Measurements from ENCODE around the gene POP4. TPM values are rescaled to one million over a fixed set of nuclear protein-coding genes. Genes with fewer than 3 reads are reported as not detected.

POP4 gene
- total RNA-seq, 4 donors from 2014 or later = 46.3 to 56.5 (median 54.8) TPM

DNA sequence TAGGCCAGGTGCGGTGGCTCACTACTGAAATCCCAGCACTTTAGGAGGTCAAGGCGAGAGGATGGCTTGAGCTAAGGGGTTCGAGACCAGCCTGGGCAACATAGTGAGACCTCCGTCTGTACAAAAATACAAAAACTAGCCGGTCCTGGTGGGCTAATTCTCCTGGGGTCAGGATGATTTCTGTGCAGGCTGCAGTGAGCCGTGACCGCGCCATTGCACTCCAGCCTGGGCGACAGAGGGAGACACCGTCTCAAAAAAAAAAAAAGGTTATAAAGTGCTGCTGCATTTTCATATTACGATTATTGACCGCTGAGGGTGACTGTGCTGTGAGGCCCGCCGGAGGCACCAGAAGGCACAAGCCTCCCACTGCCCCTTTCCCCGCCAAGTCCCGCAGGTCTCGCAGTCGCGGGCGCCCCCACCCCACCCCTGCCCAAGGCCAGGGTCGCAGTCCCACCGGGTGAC is 58.7 kb downstream of the POP4 start:
- 24 to 25% methylated on average over 8 to 11 of the region's 22 CpGs for WGBS, 2 donors
- no peaks in the 10 kb centered on the region for H3K9me3 ChIP-seq
- peak overlapping the region; percentile 60 to 90 (median 84) for H3K4me3 ChIP-seq
- intact Hi-C loops (cut with DNase I) = no loop called here
- DNase-seq = no peak
- no peaks in the 10 kb centered on the region for H3K36me3 ChIP-seq
- TF ChIP-seq, protein P1, sequence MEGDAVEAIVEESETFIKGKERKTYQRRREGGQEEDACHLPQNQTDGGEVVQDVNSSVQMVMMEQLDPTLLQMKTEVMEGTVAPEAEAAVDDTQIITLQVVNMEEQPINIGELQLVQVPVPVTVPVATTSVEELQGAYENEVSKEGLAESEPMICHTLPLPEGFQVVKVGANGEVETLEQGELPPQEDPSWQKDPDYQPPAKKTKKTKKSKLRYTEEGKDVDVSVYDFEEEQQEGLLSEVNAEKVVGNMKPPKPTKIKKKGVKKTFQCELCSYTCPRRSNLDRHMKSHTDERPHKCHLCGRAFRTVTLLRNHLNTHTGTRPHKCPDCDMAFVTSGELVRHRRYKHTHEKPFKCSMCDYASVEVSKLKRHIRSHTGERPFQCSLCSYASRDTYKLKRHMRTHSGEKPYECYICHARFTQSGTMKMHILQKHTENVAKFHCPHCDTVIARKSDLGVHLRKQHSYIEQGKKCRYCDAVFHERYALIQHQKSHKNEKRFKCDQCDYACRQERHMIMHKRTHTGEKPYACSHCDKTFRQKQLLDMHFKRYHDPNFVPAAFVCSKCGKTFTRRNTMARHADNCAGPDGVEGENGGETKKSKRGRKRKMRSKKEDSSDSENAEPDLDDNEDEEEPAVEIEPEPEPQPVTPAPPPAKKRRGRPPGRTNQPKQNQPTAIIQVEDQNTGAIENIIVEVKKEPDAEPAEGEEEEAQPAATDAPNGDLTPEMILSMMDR (IDR thresholded peaks at IDR 0.05) = peak in 2 of 6 experiments; percentile 12 to 36
- TF ChIP-seq POLR2A (IDR thresholded peaks at IDR 0.05) = no peak
- H3K4me1 ChIP-seq = peaks cover 41 to 91% (median 58%) of the 10 kb centered on the region in 3 donors
- no peaks in the 10 kb centered on the region for H3K27me3 ChIP-seq
- peak overlapping the region; percentile 84 to 93 (median 89) for H3K27ac ChIP-seq

GRCh38 chr19:29665215-29665825 is 59.2 kb downstream of the POP4 start, which contains the start of gene PLEKHF1:
TSS of gene PLEKHF1 (plus strand) at chr19:29665461. CDS start at chr19:29673840, 8,379 bp downstream.
- Histone ChIP-seq H3K4me3 (peak within 1 kb of the TSS; percentile 60 to 90 (median 84)), H3K27ac (peak within 1 kb of the TSS; percentile 85 to 93 (median 92)), H3K27me3 (no peaks in the 10 kb centered on the region), H3K36me3 (no peaks in the 10 kb centered on the region), H3K9me3 (no peaks in the 10 kb centered on the region), H3K4me1 (peaks cover 41 to 96% (median 60%) of the 10 kb centered on the region in 3 donors)
- intact Hi-C loops (cut with DNase I) = no loop called here
- 0% methylated on average over 5 of the region's 75 CpGs; no CpG with 5 or more reads in 1 of the 2 donors for WGBS, 2 donors
- peak in 2 of 4 donors; percentile 67 to 89 for TF ChIP-seq POLR2A (IDR thresholded peaks at IDR 0.05)
- TF ChIP-seq, protein P1 (IDR thresholded peaks at IDR 0.05) = no peak
- no peak for DNase-seq

- H3K36me3 ChIP-seq = no peaks in the 10 kb centered on the region
- H3K27me3 ChIP-seq = no peaks in the 10 kb centered on the region
- TF ChIP-seq, protein P1 (IDR thresholded peaks at IDR 0.05) = no peak
- peak in 2 of 4 donors; percentile 38 to 54 for TF ChIP-seq POLR2A (IDR thresholded peaks at IDR 0.05)
- no peaks in the 10 kb centered on the region for H3K9me3 ChIP-seq
- 0% methylated on average over 5 of the region's 30 CpGs; no CpG with 5 or more reads in 1 of the 2 donors for WGBS, 2 donors
- intact Hi-C loops (cut with DNase I) = no loop called here
- DNase-seq = no peak
- H3K4me3 ChIP-seq = peak overlapping the region; percentile 60 to 90 (median 84)
- peaks cover 41 to 100% (median 62%) of the 10 kb centered on the region in 3 donors for H3K4me1 ChIP-seq
- H3K27ac ChIP-seq = peak overlapping the region; percentile 85 to 93 (median 92)
These were observed 59.9 kb downstream of the POP4 start for GRCh38 chr19:29665826-29666577.

Other genes starting within 250 kb of the POP4 start
- not detected for gene VSTM2B, start 80.3 kb upstream of the POP4 start, total RNA-seq
- gene PLEKHF1, start 59.2 kb downstream of the POP4 start, total RNA-seq = 10 to 100 TPM in 3 of 4 donors, 1 to 10 TPM in 1; 4.3 to 20.8 (median 17.1) TPM
- 10 to 100 TPM; 11.2 to 21.6 (median 18.3) TPM for gene C19orf12, start 109.0 kb downstream of the POP4 start, total RNA-seq
- 1 to 10 TPM; 3.2 to 9.4 (median 5.4) TPM for gene CCNE1, start 205.7 kb downstream of the POP4 start, total RNA-seq

Data from esophagus squamous epithelium (tissue), 5 donors.